ENCODE measurements around the gene RHOBTB3. TPM values are rescaled to one million over a fixed set of nuclear protein-coding genes. Genes with fewer than 3 reads are reported as not detected.
A peak's percentile ranks its signal among the peaks of the same experiment; 100 is the strongest.
"Not testable (repeated sequence)": the region's sequence is repeated elsewhere in the genome, so short reads cannot be mapped to it uniquely, and the experiment has no call there.

The RHOBTB3 gene
- total and polyA plus RNA-seq, 8 donors: 26.5 to 93.0 (median 64.1) TPM

DNA sequence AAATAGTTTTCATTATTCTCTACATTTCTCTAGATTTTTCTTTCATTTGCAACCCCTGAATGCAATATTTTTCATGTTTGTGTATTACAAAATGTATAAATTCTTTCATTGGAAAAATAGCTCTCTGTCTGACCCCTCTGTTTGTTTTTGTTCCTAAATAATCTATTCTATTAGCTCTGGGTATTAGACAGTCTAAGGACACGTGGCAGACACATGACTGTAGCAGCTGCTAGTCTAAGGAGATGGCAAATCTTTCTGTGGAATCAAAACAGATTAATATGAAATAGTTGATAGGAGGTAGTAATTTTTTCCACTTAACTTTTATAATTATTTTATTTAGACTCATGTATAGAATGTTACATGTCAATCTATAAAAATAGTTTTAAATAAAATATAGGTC lies 27.0 kb upstream of the RHOBTB3 start:
- H3K9me3 ChIP-seq: no peaks in the 10 kb centered on the region
- H3K27me3 ChIP-seq: no peaks in the 10 kb centered on the region
- intact Hi-C loops (cut with DNase I): no loop called here
- H3K4me3 ChIP-seq: no peak overlapping the region
- no peak for ATAC-seq
- H3K27ac ChIP-seq: no peak overlapping the region
- no peaks in the 10 kb centered on the region for H3K36me3 ChIP-seq
- TF ChIP-seq, protein P1, sequence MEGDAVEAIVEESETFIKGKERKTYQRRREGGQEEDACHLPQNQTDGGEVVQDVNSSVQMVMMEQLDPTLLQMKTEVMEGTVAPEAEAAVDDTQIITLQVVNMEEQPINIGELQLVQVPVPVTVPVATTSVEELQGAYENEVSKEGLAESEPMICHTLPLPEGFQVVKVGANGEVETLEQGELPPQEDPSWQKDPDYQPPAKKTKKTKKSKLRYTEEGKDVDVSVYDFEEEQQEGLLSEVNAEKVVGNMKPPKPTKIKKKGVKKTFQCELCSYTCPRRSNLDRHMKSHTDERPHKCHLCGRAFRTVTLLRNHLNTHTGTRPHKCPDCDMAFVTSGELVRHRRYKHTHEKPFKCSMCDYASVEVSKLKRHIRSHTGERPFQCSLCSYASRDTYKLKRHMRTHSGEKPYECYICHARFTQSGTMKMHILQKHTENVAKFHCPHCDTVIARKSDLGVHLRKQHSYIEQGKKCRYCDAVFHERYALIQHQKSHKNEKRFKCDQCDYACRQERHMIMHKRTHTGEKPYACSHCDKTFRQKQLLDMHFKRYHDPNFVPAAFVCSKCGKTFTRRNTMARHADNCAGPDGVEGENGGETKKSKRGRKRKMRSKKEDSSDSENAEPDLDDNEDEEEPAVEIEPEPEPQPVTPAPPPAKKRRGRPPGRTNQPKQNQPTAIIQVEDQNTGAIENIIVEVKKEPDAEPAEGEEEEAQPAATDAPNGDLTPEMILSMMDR (IDR thresholded peaks at IDR 0.05): no peak
- no peaks in the 10 kb centered on the region for H3K4me1 ChIP-seq
- no peak for DNase-seq

GRCh38 chr5:95706196-95706595 lies 24.9 kb upstream of the RHOBTB3 start:
- H3K9me3 ChIP-seq; H3K27me3 ChIP-seq; H3K27ac ChIP-seq; H3K36me3 ChIP-seq; H3K4me3 ChIP-seq; H3K4me1 ChIP-seq; intact Hi-C loops (cut with DNase I); ATAC-seq; DNase-seq: not testable (repeated sequence)

DNA sequence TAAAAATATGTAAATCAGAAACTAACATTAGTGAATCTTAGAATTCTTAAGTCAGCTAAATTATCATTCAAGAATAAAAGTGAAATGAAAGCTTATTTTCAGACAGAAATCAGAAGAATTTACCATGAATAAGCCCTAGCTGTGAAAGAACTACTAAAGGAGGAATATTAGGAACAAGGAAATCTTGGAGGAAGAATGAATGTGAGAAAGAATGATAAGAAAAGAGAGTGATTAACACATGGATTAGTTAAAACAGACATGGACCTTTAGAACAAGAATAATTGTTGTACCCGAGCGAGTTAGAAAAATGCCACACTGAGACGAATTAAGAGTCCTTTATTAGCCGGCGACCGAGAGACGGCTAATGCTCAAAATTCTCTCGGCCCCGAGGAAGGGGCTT lies 24.1 kb upstream of the RHOBTB3 start:
- H3K9me3 ChIP-seq: no peaks in the 10 kb centered on the region
- intact Hi-C loops (cut with DNase I): no loop called here
- no peak overlapping the region for H3K27ac ChIP-seq
- H3K27me3 ChIP-seq: no peaks in the 10 kb centered on the region
- ATAC-seq (no peak), DNase-seq (no peak)
- no peak overlapping the region for H3K4me3 ChIP-seq
- no peaks in the 10 kb centered on the region for H3K36me3 ChIP-seq
- TF ChIP-seq, protein P1 (IDR thresholded peaks at IDR 0.05): no peak
- H3K4me1 ChIP-seq: no peaks in the 10 kb centered on the region

DNA sequence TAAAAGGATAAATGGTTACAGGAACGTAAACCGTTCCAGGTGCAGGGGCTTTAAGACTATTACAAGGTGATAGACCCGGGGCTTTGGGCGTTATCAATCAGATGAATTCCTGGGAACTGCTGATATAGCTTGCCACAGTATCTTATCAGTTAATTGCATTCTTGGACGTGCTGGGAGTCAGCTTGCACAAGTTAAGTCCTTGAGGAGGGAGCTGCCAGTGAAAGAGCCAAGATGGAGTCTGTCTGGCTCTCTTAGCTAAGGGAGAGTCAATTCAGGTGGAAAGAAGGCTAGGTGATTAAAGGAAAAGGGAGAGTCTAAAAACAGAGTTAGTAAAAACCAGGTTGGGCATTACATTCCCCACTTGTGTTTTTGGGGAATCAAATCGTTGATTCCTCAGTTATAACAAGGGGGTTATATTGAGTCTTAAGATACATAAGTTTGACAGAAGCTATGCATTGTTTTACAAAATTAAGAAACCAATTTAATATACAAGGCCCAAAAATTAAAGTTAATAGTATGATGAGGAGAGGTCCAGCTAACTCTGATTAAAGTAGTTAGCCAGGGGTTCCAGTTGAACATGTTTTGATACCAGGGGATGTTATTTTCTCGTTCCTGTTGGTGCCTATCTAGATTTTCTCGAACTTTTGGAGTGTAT lies 23.5 kb upstream of the RHOBTB3 start:
- H3K9me3 ChIP-seq; H3K27me3 ChIP-seq; ATAC-seq; H3K27ac ChIP-seq; H3K36me3 ChIP-seq; H3K4me3 ChIP-seq; H3K4me1 ChIP-seq; DNase-seq; intact Hi-C loops (cut with DNase I): not testable (repeated sequence)

- Histone ChIP-seq H3K27me3 (no peaks in the 10 kb centered on the region), H3K4me1 (no peaks in the 10 kb centered on the region), H3K36me3 (no peaks in the 10 kb centered on the region), H3K9me3 (no peaks in the 10 kb centered on the region), H3K4me3 (no peak overlapping the region), H3K27ac (no peak overlapping the region)
- no peak for DNase-seq
- intact Hi-C loops (cut with DNase I): no loop called here
- ATAC-seq: no peak
- TF ChIP-seq, protein P1 (IDR thresholded peaks at IDR 0.05): no peak
These were observed 22.3 kb upstream of the RHOBTB3 start for GRCh38 chr5:95708876-95709275.

DNA sequence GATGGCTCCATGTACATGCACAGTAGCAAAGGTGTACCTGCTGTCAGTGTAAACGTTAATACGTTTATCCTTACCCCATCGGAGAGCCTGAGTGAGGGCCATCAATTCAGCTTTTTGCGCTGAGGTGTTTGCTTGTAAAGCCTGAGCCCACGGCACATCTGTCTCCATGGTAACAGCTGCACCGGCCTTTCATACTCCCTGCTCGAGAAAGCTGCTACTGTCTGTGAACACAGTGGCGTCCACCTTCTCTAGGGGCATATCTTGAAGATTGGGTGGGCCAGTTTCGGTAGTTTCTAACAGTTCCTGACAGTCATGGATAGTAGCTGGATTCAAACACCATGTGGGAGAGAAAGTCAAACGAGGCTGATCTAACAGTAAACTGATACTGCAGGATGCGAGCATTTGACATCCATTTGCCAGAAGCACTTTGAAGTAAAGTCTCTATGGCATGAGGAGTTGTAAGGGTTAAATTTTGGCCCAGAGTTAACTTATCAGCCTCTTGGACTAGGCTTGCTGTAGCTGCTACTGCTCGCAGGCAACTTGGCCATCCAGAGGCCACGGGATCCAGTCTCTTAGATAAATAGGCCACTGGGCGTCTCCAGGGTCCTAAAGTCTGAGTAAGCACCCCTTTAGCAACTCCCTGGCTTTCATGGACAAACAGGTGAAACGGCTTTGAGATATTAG lies 21.0 kb upstream of the RHOBTB3 start:
- Histone ChIP-seq H3K36me3 (no peaks in the 10 kb centered on the region), H3K4me3 (no peak overlapping the region), H3K4me1 (no peaks in the 10 kb centered on the region), H3K9me3 (no peaks in the 10 kb centered on the region), H3K27ac (no peak overlapping the region), H3K27me3 (no peaks in the 10 kb centered on the region)
- TF ChIP-seq, protein P1 (IDR thresholded peaks at IDR 0.05): no peak
- intact Hi-C loops (cut with DNase I): no loop called here
- ATAC-seq (peak; percentile 34), DNase-seq (no peak)

DNA sequence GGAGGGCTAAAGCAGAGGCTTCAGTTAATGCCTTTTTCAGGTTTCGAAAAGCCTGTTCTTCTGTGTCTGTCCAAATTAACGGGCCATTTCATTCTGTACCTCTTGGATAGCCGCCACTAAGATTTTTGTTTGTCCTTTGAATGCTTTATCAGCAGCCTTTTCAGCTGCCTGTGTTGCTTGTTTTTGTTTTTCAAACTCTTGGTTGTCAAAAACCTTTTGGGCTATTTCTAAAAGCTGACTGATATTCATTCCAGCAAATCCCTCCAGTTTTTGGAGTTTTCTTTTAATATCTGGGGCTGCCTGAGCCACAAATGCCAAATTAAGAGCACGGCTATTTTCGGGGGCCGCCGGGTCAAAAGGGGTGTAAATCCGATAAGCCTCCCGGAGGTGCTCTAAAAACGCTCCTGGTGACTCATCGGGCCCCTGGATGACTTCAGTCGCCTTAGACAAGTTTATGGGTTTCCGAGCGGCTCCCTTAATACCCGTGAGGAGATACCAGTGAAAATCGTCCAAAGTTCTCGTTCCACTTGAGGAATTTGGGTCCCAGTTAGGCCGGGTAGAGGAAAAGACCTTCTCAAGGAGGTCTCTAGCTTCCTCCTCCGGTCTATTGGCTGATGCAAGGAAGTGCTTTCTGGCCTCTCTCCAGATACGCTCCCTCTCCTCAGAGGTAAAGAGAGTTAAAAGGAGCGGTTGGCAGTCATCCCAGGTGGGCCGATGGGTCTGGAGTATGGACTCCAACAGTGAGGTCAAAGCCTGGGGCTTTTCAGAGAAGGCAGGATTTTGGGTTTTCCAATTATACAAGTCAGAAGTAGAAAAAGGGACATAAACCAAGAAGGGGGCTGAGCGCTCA lies 20.3 kb upstream of the RHOBTB3 start:
- H3K27me3 ChIP-seq; H3K36me3 ChIP-seq; H3K9me3 ChIP-seq; H3K4me1 ChIP-seq; intact Hi-C loops (cut with DNase I); H3K4me3 ChIP-seq; H3K27ac ChIP-seq: not testable (repeated sequence)
- ATAC-seq (peak; percentile 48), DNase-seq (peak in 1 of 4 donors; percentile 43)
